Stimulated activated CD4-positive, alpha-beta T cell treated with anti-CD3 and anti-CD28 coated beads, Interleukin-1b, Interleukin-23, amount 100 ng/mL, for 48 hours (primary cell): ENCODE results near the gene BTN3A1.

Source experiments
- DNase-seq: peaks from one replicate; pipeline ENCODE4 v3.0.0-alpha.2; 2020

BTN3A1 gene

GRCh38 chr6:26379740-26380139 is 22.3 kb upstream of the BTN3A1 start:
- no peak for DNase-seq

- DNase-seq, result no peak
Observed at GRCh38 chr6:26380256-26380655, 21.8 kb upstream of the BTN3A1 start.

GRCh38 chr6:26382121-26382520 is 20.0 kb upstream of the BTN3A1 start:
- no peak for DNase-seq

- peak; percentile 24 for DNase-seq
Observed at GRCh38 chr6:26383624-26384417, 18.3 kb upstream of the BTN3A1 start.

GRCh38 chr6:26385734-26386125 is 16.3 kb upstream of the BTN3A1 start:
- no peak for DNase-seq

- no peak for DNase-seq
Observed at GRCh38 chr6:26387565-26387964, 14.5 kb upstream of the BTN3A1 start.

- DNase-seq, result no peak
Observed at GRCh38 chr6:26388014-26388413, 14.1 kb upstream of the BTN3A1 start.

GRCh38 chr6:26388441-26388840 is 13.6 kb upstream of the BTN3A1 start:
- DNase-seq, result no peak

GRCh38 chr6:26389349-26389894 is 12.7 kb upstream of the BTN3A1 start:
- DNase-seq, result no peak

GRCh38 chr6:26390531-26390930 is 11.5 kb upstream of the BTN3A1 start:
- DNase-seq, result no peak

- DNase-seq, result no peak
Observed at GRCh38 chr6:26392932-26393636, 9.0 kb upstream of the BTN3A1 start.

- DNase-seq, result no peak
Observed at GRCh38 chr6:26394289-26394688, 7.8 kb upstream of the BTN3A1 start.

GRCh38 chr6:26398555-26398954 is 3.5 kb upstream of the BTN3A1 start:
- DNase-seq, result no peak

GRCh38 chr6:26400626-26401025 is 1.4 kb upstream of the BTN3A1 start:
- no peak for DNase-seq

GRCh38 chr6:26401389-26401986 is 587 bp upstream of the BTN3A1 start:
- DNase-seq, result no peak

GRCh38 chr6:26403893-26404292 is 1.8 kb downstream of the BTN3A1 start:
- DNase-seq, result no peak

GRCh38 chr6:26404546-26404945 is 2.5 kb downstream of the BTN3A1 start:
- no peak for DNase-seq

- no peak for DNase-seq
Observed at GRCh38 chr6:26408828-26409730, 7.0 kb downstream of the BTN3A1 start.

- no peak for DNase-seq
Observed at GRCh38 chr6:26411751-26412150, 9.7 kb downstream of the BTN3A1 start.

GRCh38 chr6:26412228-26412627 is 10.2 kb downstream of the BTN3A1 start:
- DNase-seq, result no peak

- no peak for DNase-seq
Observed at GRCh38 chr6:26412954-26413353, 10.9 kb downstream of the BTN3A1 start.

- DNase-seq, result no peak
Observed at GRCh38 chr6:26414281-26414680, 12.2 kb downstream of the BTN3A1 start.
